ENCODE measurements around the gene NTMT1. TPM values are rescaled to one million over a fixed set of nuclear protein-coding genes. Genes with fewer than 3 reads are reported as not detected.

The NTMT1 gene
- total and polyA plus RNA-seq, 2 experiments from 2014 or later, result 20.8 to 81.4 TPM

DNA sequence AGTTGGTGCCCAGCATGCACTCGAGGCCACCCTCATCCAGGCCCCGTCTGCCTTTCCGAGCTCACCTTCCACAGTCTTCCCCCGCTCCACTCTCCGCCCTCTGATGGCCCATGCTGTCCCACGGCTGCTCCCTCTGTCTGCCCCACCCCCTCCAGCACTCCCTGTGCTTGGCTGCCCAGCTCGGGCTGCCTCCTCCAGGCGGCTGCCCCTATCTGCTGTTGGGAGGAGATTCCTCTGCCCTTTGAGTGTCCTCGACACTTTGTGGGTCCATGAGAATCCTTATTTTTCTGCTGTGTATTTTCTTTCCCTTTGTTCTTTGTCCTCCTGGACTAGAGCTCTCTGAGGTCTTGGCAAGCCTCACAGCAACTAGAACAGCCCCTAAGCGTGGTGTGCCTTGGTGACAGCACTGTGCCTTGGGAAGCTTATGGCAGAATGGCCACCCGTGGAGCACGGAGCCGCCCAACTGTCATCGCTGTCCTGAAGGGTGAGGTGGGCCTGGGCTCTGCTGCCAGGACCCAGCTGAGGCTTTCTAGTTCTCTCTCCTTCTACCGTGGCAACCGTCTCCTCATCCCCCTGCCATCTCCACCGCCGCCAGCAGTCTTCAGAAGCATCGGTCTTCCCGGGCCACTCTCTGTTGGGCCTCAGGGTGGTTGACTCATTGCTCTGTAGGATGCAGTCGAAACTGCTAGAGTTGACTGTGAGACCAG, 5.2 kb downstream of the NTMT1 start:
- no peak for DNase-seq (ENCODE audit: low spot score)
- no peak for TF ChIP-seq EZH2 (IDR thresholded peaks at IDR 0.05; ENCODE audit: borderline replicate concordance)
- TF ChIP-seq EZH2phosphoT487 (IDR thresholded peaks at IDR 0.05; ENCODE audit: low read depth, severe bottlenecking, unreplicated experiment), result no peak
- TF ChIP-seq, protein P1, sequence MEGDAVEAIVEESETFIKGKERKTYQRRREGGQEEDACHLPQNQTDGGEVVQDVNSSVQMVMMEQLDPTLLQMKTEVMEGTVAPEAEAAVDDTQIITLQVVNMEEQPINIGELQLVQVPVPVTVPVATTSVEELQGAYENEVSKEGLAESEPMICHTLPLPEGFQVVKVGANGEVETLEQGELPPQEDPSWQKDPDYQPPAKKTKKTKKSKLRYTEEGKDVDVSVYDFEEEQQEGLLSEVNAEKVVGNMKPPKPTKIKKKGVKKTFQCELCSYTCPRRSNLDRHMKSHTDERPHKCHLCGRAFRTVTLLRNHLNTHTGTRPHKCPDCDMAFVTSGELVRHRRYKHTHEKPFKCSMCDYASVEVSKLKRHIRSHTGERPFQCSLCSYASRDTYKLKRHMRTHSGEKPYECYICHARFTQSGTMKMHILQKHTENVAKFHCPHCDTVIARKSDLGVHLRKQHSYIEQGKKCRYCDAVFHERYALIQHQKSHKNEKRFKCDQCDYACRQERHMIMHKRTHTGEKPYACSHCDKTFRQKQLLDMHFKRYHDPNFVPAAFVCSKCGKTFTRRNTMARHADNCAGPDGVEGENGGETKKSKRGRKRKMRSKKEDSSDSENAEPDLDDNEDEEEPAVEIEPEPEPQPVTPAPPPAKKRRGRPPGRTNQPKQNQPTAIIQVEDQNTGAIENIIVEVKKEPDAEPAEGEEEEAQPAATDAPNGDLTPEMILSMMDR (IDR thresholded peaks at IDR 0.05; ENCODE audit: poor library complexity), result no peak
- no peaks in the 10 kb centered on the region for H3K9me2 ChIP-seq (replicated peaks; ENCODE audit: insufficient read depth)
- H3K79me2 ChIP-seq, result peaks cover 82% of the 10 kb centered on the region
- H3K4me1 ChIP-seq (ENCODE audit: insufficient read depth), result peaks cover 21% of the 10 kb centered on the region
- H4K20me1 ChIP-seq (ENCODE audit: insufficient read depth, poor library complexity, severe bottlenecking), result peaks cover 74% of the 10 kb centered on the region
- H3K4me3 ChIP-seq, result no peak overlapping the region
- no peaks in the 10 kb centered on the region for H3K9me3 ChIP-seq (ENCODE audit: low read depth)
- H2AFZ ChIP-seq, result no peak overlapping the region
- H3K27me3 ChIP-seq, result no peaks in the 10 kb centered on the region
- WGBS (ENCODE audit: low lambda C conversion rate, missing lambda C conversion rate), result 80% methylated on average over 21 of the region's 21 CpGs
- H3K36me3 ChIP-seq (replicated peaks; ENCODE audit: insufficient read depth, low read depth), result no peaks in the 10 kb centered on the region
- no peak overlapping the region for H3K4me2 ChIP-seq
- H3K27ac ChIP-seq, result no peak overlapping the region

DNA sequence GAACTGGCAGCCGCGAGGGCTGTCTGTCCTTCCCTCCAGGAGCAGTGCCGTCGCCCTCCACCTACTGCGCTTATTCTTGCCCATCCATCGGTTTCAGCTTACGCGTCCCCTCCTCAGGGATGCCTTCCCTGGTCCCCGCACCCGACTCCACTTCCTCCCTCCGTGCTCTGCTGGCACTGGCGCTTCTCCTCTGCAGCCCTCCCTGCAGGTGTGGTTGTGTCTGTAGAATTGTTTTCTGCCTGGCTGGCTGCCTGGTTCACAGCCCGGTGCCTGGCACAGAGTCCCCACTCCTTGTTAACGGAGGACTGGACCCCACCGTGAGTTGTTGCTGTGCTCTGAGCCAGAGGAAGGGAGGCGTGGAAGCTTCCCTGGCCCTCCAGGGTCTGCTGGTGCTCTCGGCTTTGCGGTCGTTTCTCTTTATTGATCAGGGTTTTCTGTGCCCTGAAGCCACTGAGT, 5.7 kb downstream of the NTMT1 start:
- Histone ChIP-seq H3K9me2 (replicated peaks; ENCODE audit: insufficient read depth) (no peaks in the 10 kb centered on the region), H4K20me1 (ENCODE audit: insufficient read depth, poor library complexity, severe bottlenecking) (peaks cover 72% of the 10 kb centered on the region), H3K4me3 (no peak overlapping the region), H3K9me3 (ENCODE audit: low read depth) (no peaks in the 10 kb centered on the region), H3K4me2 (no peak overlapping the region), H3K27me3 (no peaks in the 10 kb centered on the region), H3K4me1 (ENCODE audit: insufficient read depth) (peaks cover 21% of the 10 kb centered on the region), H3K79me2 (peaks cover 77% of the 10 kb centered on the region), H2AFZ (no peak overlapping the region), H3K27ac (no peak overlapping the region), H3K36me3 (replicated peaks; ENCODE audit: insufficient read depth, low read depth) (no peaks in the 10 kb centered on the region)
- WGBS (ENCODE audit: low lambda C conversion rate, missing lambda C conversion rate), result 85% methylated on average over 19 of the region's 19 CpGs
- no peak for DNase-seq (ENCODE audit: low spot score)
- TF ChIP-seq EZH2 (IDR thresholded peaks at IDR 0.05; ENCODE audit: borderline replicate concordance), result no peak
- TF ChIP-seq, protein P1 (IDR thresholded peaks at IDR 0.05; ENCODE audit: poor library complexity), result no peak

DNA sequence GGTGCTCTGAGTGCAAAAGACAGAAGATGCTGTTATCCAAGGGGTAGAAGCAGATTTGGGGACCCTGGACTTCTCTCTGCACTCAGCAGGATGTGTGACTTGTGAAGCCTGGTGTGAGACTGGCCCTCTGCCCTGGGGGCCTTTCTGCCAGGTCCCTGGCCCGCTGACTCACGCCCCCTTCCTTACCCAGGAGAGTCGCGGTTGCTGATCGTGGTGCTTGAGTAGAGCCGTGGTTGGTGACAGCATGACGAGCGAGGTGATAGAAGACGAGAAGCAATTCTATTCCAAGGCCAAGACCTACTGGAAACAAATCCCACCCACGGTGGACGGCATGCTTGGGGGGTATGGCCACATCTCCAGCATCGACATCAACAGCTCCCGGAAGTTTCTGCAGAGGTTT, 6.5 kb downstream of the NTMT1 start:
- no peaks in the 10 kb centered on the region for H3K36me3 ChIP-seq (replicated peaks; ENCODE audit: insufficient read depth, low read depth)
- no peaks in the 10 kb centered on the region for H3K9me3 ChIP-seq (ENCODE audit: low read depth)
- peaks cover 16% of the 10 kb centered on the region for H3K4me1 ChIP-seq (ENCODE audit: insufficient read depth)
- peaks cover 64% of the 10 kb centered on the region for H4K20me1 ChIP-seq (ENCODE audit: insufficient read depth, poor library complexity, severe bottlenecking)
- H2AFZ ChIP-seq, result no peak overlapping the region
- 63% methylated on average over 13 of the region's 13 CpGs for WGBS (ENCODE audit: low lambda C conversion rate, missing lambda C conversion rate)
- no peak overlapping the region for H3K27ac ChIP-seq
- peaks cover 69% of the 10 kb centered on the region for H3K79me2 ChIP-seq
- no peaks in the 10 kb centered on the region for H3K9me2 ChIP-seq (replicated peaks; ENCODE audit: insufficient read depth)
- TF ChIP-seq EZH2 (IDR thresholded peaks at IDR 0.05; ENCODE audit: borderline replicate concordance), result no peak
- no peak for TF ChIP-seq EZH2phosphoT487 (IDR thresholded peaks at IDR 0.05; ENCODE audit: low read depth, severe bottlenecking, unreplicated experiment)
- TF ChIP-seq, protein P1 (IDR thresholded peaks at IDR 0.05; ENCODE audit: poor library complexity), result no peak
- DNase-seq (ENCODE audit: low spot score), result no peak
- no peak overlapping the region for H3K4me2 ChIP-seq
- H3K4me3 ChIP-seq, result no peak overlapping the region
- no peaks in the 10 kb centered on the region for H3K27me3 ChIP-seq

All from hepatocyte (in vitro differentiated cells).